Left ventricle myocardium inferior (tissue), 1 donor: ENCODE measurements around the gene ANKDD1B. TPM values are rescaled to one million over a fixed set of nuclear protein-coding genes. Genes with fewer than 3 reads are reported as not detected.
"Not testable (repeated sequence)": the region's sequence is repeated elsewhere in the genome, so short reads cannot be mapped to it uniquely, and the experiment has no call there.

Source experiments
- DNase-seq: peaks from one replicate; pipeline ENCODE4 v3.0.0-alpha.2; 2020
- H3K27ac ChIP-seq: fragments of 200-600 bp; replicated peaks from 2 replicates; pipeline ENCODE4 v1.8.0; 2021
- H3K27me3 ChIP-seq: fragments of 200-600 bp; 2 replicates; pipeline ENCODE4 v1.8.0; 2021; ENCODE audit warnings: low read depth
- H3K36me3 ChIP-seq: fragments of 200-600 bp; 2 replicates; pipeline ENCODE4 v1.8.0; 2021
- H3K4me1 ChIP-seq: fragments of 200-600 bp; 2 replicates; pipeline ENCODE4 v1.8.0; 2021
- H3K4me3 ChIP-seq: fragments of 200-600 bp; 2 replicates; pipeline ENCODE4 v1.8.0; 2021; ENCODE audit warnings: mild to moderate bottlenecking, moderate library complexity
- H3K9me3 ChIP-seq: fragments of 200-600 bp; replicated peaks from 2 replicates; pipeline ENCODE4 v1.8.0; 2021
- intact Hi-C: fragments of 100-400 bp; cut with micrococcal nuclease; formaldehyde crosslinking; loops from one replicate; pipeline ENCODE4 v1.11.0; 2022
- total RNA-seq: library from RNA; stranded (reverse); fragmentation: NEBNext Ultra II Directional; extraction: Animal tissue kit (Norgen Biotek cat#: 25700); gene quantifications from one replicate; pipeline ENCODE4 v1.2.1, GENCODE V29; 2021
- TF ChIP-seq, protein P1 (sequence below): fragments of 200-600 bp; IDR thresholded peaks from 2 replicates; pipeline ENCODE4 v1.8.0; 2021; ENCODE audit warnings: antibody characterized with exemption, mild to moderate bottlenecking, borderline replicate concordance
- donor health status: DM: no; HTN: yes; CAD: no; lungs with severe emphysema.

The ANKDD1B gene
- total RNA-seq, 1 donor from 2014 or later: 0.27 TPM

DNA sequence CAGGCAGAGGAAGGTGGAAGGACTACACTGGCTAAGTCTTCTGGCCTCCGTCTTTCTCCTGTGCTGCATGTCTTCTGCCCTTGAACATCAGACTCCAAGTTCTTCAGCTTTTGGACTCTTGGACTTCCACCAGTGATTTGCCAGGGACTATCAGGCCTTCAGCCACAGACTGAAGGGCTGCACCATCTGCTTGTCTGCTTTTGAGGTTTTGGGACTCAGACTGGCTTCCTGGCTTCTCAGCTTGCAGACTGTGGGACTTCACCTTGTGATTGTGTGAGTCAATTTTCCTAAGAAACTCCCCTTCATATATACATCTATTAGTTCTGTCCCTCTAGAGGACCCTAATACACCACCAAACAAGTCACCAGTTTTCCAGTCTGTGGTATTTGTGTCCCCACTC lies 9.7 kb upstream of the ANKDD1B start:
- Histone ChIP-seq H3K27ac (no peak overlapping the region), H3K4me3 (no peak overlapping the region), H3K4me1 (peaks cover 9% of the 10 kb centered on the region), H3K27me3 (no peaks in the 10 kb centered on the region), H3K9me3 (no peaks in the 10 kb centered on the region), H3K36me3 (peaks cover 28% of the 10 kb centered on the region)
- DNase-seq: no peak
- intact Hi-C loops: no loop called here
- TF ChIP-seq, protein P1, sequence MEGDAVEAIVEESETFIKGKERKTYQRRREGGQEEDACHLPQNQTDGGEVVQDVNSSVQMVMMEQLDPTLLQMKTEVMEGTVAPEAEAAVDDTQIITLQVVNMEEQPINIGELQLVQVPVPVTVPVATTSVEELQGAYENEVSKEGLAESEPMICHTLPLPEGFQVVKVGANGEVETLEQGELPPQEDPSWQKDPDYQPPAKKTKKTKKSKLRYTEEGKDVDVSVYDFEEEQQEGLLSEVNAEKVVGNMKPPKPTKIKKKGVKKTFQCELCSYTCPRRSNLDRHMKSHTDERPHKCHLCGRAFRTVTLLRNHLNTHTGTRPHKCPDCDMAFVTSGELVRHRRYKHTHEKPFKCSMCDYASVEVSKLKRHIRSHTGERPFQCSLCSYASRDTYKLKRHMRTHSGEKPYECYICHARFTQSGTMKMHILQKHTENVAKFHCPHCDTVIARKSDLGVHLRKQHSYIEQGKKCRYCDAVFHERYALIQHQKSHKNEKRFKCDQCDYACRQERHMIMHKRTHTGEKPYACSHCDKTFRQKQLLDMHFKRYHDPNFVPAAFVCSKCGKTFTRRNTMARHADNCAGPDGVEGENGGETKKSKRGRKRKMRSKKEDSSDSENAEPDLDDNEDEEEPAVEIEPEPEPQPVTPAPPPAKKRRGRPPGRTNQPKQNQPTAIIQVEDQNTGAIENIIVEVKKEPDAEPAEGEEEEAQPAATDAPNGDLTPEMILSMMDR: no peak

DNA sequence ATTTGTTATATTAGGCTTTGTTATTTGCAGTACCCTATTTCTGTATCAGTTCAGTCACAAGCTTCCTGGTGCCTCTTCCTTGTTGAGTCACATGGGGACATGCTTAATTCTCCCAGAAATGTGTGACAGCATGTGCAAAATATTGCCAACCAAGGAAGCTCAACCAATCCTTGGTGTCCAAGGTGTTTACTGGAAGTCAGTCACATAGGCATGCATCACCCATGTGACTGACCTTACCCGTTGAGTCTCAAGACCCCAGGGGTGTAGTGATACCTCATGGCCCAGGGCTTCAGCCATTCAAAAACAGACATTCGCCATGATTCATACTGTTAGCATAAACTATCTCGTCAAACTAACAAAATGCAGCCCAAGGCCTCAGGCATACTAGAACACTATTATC lies 9.3 kb upstream of the ANKDD1B start:
- intact Hi-C loops: no loop called here
- TF ChIP-seq, protein P1: no peak
- peaks cover 24% of the 10 kb centered on the region for H3K36me3 ChIP-seq

DNA sequence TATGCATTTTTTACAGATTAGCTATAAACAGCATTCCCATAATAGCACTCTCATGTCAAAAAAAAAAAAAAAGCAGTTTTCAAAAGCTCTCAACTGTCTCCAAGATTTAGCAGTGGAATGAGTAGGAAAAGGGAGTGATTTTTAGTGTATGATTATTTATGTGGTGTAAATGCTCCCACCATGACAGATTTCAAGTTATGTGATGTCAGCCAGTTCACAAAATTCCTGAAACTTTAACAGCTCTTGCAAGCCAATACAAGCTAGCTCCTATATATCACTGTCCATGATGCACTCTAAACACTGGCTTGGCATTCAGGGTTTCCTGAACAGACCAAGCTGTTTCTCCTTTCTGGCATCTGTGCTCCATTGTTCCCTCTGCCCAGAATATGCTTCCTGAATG lies 7.9 kb upstream of the ANKDD1B start:
- Histone ChIP-seq H3K4me1 (peaks cover 9% of the 10 kb centered on the region), H3K36me3 (peaks cover 21% of the 10 kb centered on the region), H3K27me3 (no peaks in the 10 kb centered on the region), H3K27ac (no peak overlapping the region), H3K4me3 (no peak overlapping the region), H3K9me3 (no peaks in the 10 kb centered on the region)
- intact Hi-C loops: no loop called here
- TF ChIP-seq, protein P1: no peak
- DNase-seq: no peak

More for the DNA sequence above, 9.3 kb upstream of the ANKDD1B start:
- peaks cover 9% of the 10 kb centered on the region for H3K4me1 ChIP-seq
- no peaks in the 10 kb centered on the region for H3K27me3 ChIP-seq
- H3K4me3 ChIP-seq: no peak overlapping the region
- no peaks in the 10 kb centered on the region for H3K9me3 ChIP-seq
- H3K27ac ChIP-seq: no peak overlapping the region
- no peak for DNase-seq

DNA sequence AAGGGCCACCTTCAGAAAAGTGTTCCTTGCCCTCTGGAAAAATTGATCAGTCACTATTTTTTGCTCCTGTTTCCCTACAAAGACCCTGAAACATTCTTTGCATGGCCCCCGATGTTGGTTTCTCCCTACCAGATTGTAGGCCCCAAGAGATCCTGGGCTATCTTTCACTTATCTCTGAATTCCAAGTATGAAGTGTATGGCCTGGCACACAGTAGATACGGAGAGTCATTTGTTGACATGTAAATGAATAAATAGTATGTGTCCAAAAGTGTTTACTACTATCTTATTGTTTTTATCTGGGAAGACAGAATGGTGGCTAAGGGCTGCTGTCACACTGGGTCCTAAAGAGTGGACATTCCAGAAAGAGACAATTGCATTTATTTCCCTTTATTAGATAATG lies 7.4 kb upstream of the ANKDD1B start:
- Histone ChIP-seq H3K27ac (no peak overlapping the region), H3K27me3 (no peaks in the 10 kb centered on the region), H3K4me1 (peaks cover 9% of the 10 kb centered on the region), H3K4me3 (no peak overlapping the region), H3K36me3 (peaks cover 21% of the 10 kb centered on the region), H3K9me3 (no peaks in the 10 kb centered on the region)
- TF ChIP-seq, protein P1: no peak
- DNase-seq: no peak
- intact Hi-C loops: no loop called here

DNA sequence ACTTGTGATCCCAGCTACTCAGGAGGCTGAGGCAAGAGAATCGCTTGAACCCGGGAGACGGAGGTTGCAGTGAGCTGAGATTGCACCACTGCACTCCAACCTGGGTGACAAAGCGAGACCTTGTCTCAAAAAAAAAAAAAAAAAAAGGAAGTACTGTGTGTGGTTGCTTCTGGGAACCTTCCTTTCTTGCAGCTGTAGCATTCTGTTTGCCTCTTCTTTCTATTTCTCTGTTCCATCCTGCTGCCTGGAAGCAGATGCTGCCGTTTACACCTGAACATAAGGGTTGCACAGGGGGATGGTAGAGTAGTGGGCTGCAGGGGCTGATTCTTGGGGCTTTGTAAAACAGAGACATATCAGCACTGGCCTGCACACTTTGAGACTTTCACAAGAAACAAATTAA lies 3.9 kb upstream of the ANKDD1B start:
- H3K4me3 ChIP-seq, DNase-seq, H3K36me3 ChIP-seq, H3K27me3 ChIP-seq, H3K9me3 ChIP-seq, H3K27ac ChIP-seq, intact Hi-C loops: not testable (repeated sequence)
- peaks cover 24% of the 10 kb centered on the region for H3K4me1 ChIP-seq

DNA sequence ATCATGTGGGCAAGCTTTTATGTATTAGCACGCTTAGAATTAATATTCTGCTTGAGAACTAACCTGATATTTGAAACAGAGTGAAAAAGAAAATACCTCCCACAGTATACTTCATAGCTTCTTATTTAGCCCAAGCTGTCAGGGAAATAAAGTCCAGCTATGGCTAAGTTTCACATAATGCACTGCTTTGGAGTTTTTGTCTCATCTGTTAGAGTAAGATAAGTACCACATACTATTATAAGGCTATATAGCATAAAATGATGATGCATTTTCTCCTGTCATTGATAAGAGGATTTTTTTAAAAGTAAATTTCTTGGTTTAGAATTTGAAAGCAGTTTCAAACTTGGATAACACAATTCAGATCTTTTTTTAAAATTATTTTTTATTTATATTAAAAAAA lies 2.4 kb upstream of the ANKDD1B start:
- Histone ChIP-seq H3K4me3 (no peak overlapping the region), H3K36me3 (no peaks in the 10 kb centered on the region), H3K27ac (no peak overlapping the region), H3K9me3 (no peaks in the 10 kb centered on the region), H3K27me3 (no peaks in the 10 kb centered on the region), H3K4me1 (peaks cover 15% of the 10 kb centered on the region)
- intact Hi-C loops: no loop called here
- TF ChIP-seq, protein P1: no peak
- no peak for DNase-seq
